ENCODE measurements around the gene VEGFA.

VEGFA gene

DNA sequence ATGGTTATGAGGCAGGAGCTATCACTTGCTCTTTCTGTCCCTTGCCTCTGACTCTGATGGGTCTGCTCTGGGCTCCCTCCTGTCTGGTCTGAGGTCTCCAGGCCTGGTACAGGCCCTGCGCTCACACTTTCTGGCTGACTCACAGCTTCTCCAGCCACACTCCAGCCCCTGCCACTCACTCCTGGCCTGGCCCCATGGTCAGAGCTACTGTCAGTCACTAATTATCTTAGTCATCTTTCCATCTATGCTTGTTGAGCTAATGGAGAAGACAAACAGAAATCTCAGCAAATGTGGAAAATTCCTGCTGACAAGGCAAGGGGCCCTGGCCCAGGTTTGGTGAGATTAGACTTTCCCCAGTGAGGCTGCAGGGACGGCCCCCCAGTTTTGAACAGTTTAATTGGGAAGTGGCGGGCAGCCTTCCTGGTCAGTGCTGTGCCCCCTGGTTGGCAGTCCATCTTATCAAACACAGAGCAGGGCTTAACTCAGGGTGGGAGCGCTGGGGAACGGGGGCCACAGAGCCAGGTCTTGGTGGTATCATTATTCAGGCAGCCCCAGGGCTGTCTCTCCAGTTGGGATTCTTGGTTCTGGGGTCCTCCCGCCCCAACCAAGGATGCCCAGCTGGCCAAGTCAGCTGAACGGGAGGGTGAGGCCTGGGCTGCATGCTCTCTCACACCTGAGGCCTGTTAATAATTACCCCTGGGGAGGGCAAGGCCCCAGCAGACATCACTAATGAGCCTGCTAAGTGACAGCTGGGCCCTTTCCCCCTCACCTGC lies 63.4 kb downstream of the VEGFA start:
- Histone ChIP-seq H3K4ac (ENCODE audit: low read depth, low read length) (no peak overlapping the region), H2BK12ac (ENCODE audit: low read length) (no peak overlapping the region), H3K9ac (ENCODE audit: low read length) (no peak overlapping the region), H2AFZ (ENCODE audit: insufficient read depth, low read length, poor library complexity) (no peak overlapping the region), H3K79me2 (ENCODE audit: control insufficient read depth, insufficient read depth, low read length, poor library complexity) (no peaks in the 10 kb centered on the region), H3K14ac (ENCODE audit: low read length) (no peak overlapping the region), H2BK5ac (ENCODE audit: low read depth, low read length, poor library complexity) (no peak overlapping the region), H2BK120ac (ENCODE audit: insufficient read depth, low read length, poor library complexity) (no peak overlapping the region), H3K79me1 (ENCODE audit: low read length) (peaks cover 2% of the 10 kb centered on the region), H3K23ac (ENCODE audit: low read length) (no peak overlapping the region), H4K91ac (ENCODE audit: low read depth, low read length) (no peak overlapping the region), H4K8ac (ENCODE audit: low read depth, low read length) (no peak overlapping the region), H3K27ac (ENCODE audit: low read depth, low read length) (no peak overlapping the region), H3K4me2 (ENCODE audit: low read length) (no peak overlapping the region), H3K4me3 (ENCODE audit: low read depth, low read length) (no peak overlapping the region), H2AK5ac (ENCODE audit: low read length) (no peak overlapping the region), H3K27me3 (ENCODE audit: insufficient read depth, low read length) (peaks cover 2% of the 10 kb centered on the region), H3K36me3 (ENCODE audit: control insufficient read depth in 1 of 2, insufficient read depth in 2 of 2, low read length in 2 of 2) (no peaks in the 10 kb centered on the region), H3K18ac (ENCODE audit: low read length) (no peak overlapping the region), H3K4me1 (ENCODE audit: control insufficient read depth in 1 of 2, insufficient read depth in 2 of 2, low read length in 2 of 2) (peaks cover 25 to 26% of the 10 kb centered on the region in 2 experiments), H4K12ac (ENCODE audit: low read depth, low read length) (no peak overlapping the region), H3K9me3 (ENCODE audit: insufficient read depth, low read depth, low read length) (no peaks in the 10 kb centered on the region)
- WGBS (ENCODE audit: extremely low coverage, insufficient coverage, insufficient read length), result no CpG with 5 or more reads among the region's 7 CpGs
- no peak for DNase-seq

DNA sequence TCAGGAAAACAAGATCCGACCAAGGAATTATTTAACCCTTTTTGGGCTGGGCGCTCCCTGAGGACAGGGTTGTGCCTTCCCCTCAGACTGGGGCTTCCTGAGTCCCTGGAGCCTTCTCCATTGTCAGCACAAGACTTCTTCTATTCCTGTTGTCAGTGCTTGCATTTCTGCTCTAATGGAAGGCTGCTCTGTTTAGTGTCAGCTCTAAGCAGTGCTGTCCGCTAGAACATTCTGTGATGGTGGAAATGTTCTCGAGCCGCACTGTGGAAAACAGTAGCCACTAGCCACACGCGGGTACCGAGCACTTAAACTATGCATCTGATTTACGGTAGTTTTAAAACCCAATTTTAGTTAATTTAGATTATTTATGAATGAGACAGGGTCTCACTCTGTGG lies 64.0 kb downstream of the VEGFA start:
- H4K12ac ChIP-seq (ENCODE audit: low read depth, low read length), result no peak overlapping the region
- H2BK12ac ChIP-seq (ENCODE audit: low read length), result no peak overlapping the region
- H2BK120ac ChIP-seq (ENCODE audit: insufficient read depth, low read length, poor library complexity), result no peak overlapping the region
- no peak overlapping the region for H4K91ac ChIP-seq (ENCODE audit: low read depth, low read length)
- H3K4me3 ChIP-seq (ENCODE audit: low read depth, low read length), result no peak overlapping the region
- H2BK5ac ChIP-seq (ENCODE audit: low read depth, low read length, poor library complexity), result no peak overlapping the region
- no peak overlapping the region for H3K18ac ChIP-seq (ENCODE audit: low read length)
- H2AK5ac ChIP-seq (ENCODE audit: low read length), result no peak overlapping the region
- DNase-seq, result no peak
- no peaks in the 10 kb centered on the region for H3K79me2 ChIP-seq (ENCODE audit: control insufficient read depth, insufficient read depth, low read length, poor library complexity)
- no peak overlapping the region for H3K9ac ChIP-seq (ENCODE audit: low read length)
- WGBS (ENCODE audit: extremely low coverage, insufficient coverage, insufficient read length), result no CpG with 5 or more reads among the region's 9 CpGs
- H3K9me3 ChIP-seq (ENCODE audit: insufficient read depth, low read depth, low read length), result no peaks in the 10 kb centered on the region
- peaks cover 4% of the 10 kb centered on the region for H3K79me1 ChIP-seq (ENCODE audit: low read length)
- H3K4ac ChIP-seq (ENCODE audit: low read depth, low read length), result no peak overlapping the region
- H3K4me2 ChIP-seq (ENCODE audit: low read length), result no peak overlapping the region
- H2AFZ ChIP-seq (ENCODE audit: insufficient read depth, low read length, poor library complexity), result no peak overlapping the region
- H3K23ac ChIP-seq (ENCODE audit: low read length), result no peak overlapping the region
- H3K27me3 ChIP-seq (ENCODE audit: insufficient read depth, low read length), result peaks cover 2% of the 10 kb centered on the region
- no peak overlapping the region for H4K8ac ChIP-seq (ENCODE audit: low read depth, low read length)
- no peaks in the 10 kb centered on the region for H3K36me3 ChIP-seq (ENCODE audit: control insufficient read depth in 1 of 2, insufficient read depth in 2 of 2, low read length in 2 of 2)
- peaks cover 28 to 29% of the 10 kb centered on the region in 2 experiments for H3K4me1 ChIP-seq (ENCODE audit: control insufficient read depth in 1 of 2, insufficient read depth in 2 of 2, low read length in 2 of 2)
- no peak overlapping the region for H3K14ac ChIP-seq (ENCODE audit: low read length)
- H3K27ac ChIP-seq (ENCODE audit: low read depth, low read length), result no peak overlapping the region

DNA sequence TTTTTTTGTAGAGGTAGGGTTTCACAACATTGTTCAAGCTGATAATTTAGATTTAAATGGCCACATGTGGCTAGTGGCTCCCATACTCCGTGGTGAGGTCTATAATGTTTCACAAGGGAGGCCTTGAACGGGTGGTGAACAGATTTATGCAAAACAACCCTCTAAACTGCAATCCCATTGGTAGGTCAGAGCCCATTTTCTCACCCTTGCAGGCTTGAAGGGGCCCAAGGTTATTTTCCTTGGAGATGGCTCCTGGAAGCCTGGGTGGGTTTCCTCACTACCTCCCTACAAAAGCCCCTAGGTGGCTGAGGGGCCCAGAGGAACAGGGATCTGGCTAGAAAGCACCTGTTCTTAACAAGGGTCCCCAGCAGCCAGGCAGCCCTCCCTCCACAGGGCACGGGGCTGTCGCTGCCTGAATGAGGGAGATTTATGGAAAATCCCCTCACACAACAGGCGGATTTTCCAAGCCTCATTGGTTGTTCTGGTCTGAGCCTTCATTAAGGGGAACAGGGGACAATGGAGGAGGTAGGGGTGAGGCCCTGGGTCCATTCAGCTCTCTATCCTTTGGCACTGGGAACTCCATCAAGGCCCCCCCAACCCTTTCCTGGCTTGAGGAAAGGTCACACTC lies 64.6 kb downstream of the VEGFA start:
- Histone ChIP-seq H3K36me3 (ENCODE audit: control insufficient read depth in 1 of 2, insufficient read depth in 2 of 2, low read length in 2 of 2) (no peaks in the 10 kb centered on the region), H3K4me1 (ENCODE audit: control insufficient read depth in 1 of 2, insufficient read depth in 2 of 2, low read length in 2 of 2) (peaks cover 28 to 29% of the 10 kb centered on the region in 2 experiments), H3K18ac (ENCODE audit: low read length) (no peak overlapping the region), H3K4me2 (ENCODE audit: low read length) (no peak overlapping the region), H3K79me1 (ENCODE audit: low read length) (peaks cover 4% of the 10 kb centered on the region), H3K4ac (ENCODE audit: low read depth, low read length) (no peak overlapping the region), H2AFZ (ENCODE audit: insufficient read depth, low read length, poor library complexity) (no peak overlapping the region), H3K14ac (ENCODE audit: low read length) (no peak overlapping the region), H3K23ac (ENCODE audit: low read length) (no peak overlapping the region), H2BK12ac (ENCODE audit: low read length) (no peak overlapping the region), H4K91ac (ENCODE audit: low read depth, low read length) (no peak overlapping the region), H2AK5ac (ENCODE audit: low read length) (no peak overlapping the region), H3K27me3 (ENCODE audit: insufficient read depth, low read length) (peaks cover 2% of the 10 kb centered on the region), H4K8ac (ENCODE audit: low read depth, low read length) (no peak overlapping the region), H3K79me2 (ENCODE audit: control insufficient read depth, insufficient read depth, low read length, poor library complexity) (no peaks in the 10 kb centered on the region), H3K27ac (ENCODE audit: low read depth, low read length) (no peak overlapping the region), H2BK120ac (ENCODE audit: insufficient read depth, low read length, poor library complexity) (no peak overlapping the region), H2BK5ac (ENCODE audit: low read depth, low read length, poor library complexity) (no peak overlapping the region), H3K4me3 (ENCODE audit: low read depth, low read length) (no peak overlapping the region), H4K12ac (ENCODE audit: low read depth, low read length) (no peak overlapping the region), H3K9ac (ENCODE audit: low read length) (no peak overlapping the region), H3K9me3 (ENCODE audit: insufficient read depth, low read depth, low read length) (no peaks in the 10 kb centered on the region)
- DNase-seq, result no peak
- no CpG with 5 or more reads among the region's 5 CpGs for WGBS (ENCODE audit: extremely low coverage, insufficient coverage, insufficient read length)

DNA sequence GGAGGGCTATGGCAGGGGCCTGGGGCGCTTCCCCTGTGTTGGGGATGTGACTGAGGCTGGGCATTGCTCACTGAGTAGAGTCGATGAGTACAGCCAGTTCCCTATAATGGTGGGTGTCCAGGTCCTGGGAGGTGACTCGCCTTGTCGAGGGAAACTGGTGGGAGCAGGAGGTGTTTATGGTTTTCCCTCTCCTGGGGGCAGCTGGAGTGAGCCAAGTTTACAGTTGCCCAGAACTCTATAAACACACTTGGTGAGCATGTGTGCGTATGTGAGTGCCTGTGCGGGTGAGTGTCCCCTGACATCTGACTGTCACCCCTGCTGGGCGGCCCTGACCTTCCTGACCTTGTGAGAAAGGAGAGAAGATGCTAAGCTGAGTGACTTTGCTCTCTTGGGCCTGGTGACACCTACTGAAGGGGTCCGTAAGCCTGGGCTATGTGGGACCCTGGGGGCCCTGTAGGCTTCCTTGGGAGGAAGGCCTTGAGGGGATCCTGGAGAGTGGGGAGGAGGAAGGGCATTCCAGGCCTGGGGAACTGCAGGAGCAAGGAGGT lies 65.9 kb downstream of the VEGFA start:
- peaks cover 2% of the 10 kb centered on the region for H3K27me3 ChIP-seq (ENCODE audit: insufficient read depth, low read length)
- H4K8ac ChIP-seq (ENCODE audit: low read depth, low read length), result no peak overlapping the region
- peaks cover 28 to 29% of the 10 kb centered on the region in 2 experiments for H3K4me1 ChIP-seq (ENCODE audit: control insufficient read depth in 1 of 2, insufficient read depth in 2 of 2, low read length in 2 of 2)
- H3K36me3 ChIP-seq (ENCODE audit: control insufficient read depth in 1 of 2, insufficient read depth in 2 of 2, low read length in 2 of 2), result no peaks in the 10 kb centered on the region
- H4K12ac ChIP-seq (ENCODE audit: low read depth, low read length), result no peak overlapping the region
- no peak overlapping the region for H3K23ac ChIP-seq (ENCODE audit: low read length)
- H2AFZ ChIP-seq (ENCODE audit: insufficient read depth, low read length, poor library complexity), result no peak overlapping the region
- H3K4ac ChIP-seq (ENCODE audit: low read depth, low read length), result no peak overlapping the region
- no peak overlapping the region for H2BK5ac ChIP-seq (ENCODE audit: low read depth, low read length, poor library complexity)
- H2AK5ac ChIP-seq (ENCODE audit: low read length), result no peak overlapping the region
- H4K91ac ChIP-seq (ENCODE audit: low read depth, low read length), result no peak overlapping the region
- H3K27ac ChIP-seq (ENCODE audit: low read depth, low read length), result no peak overlapping the region
- no peak for DNase-seq
- no peak overlapping the region for H3K4me3 ChIP-seq (ENCODE audit: low read depth, low read length)
- WGBS (ENCODE audit: extremely low coverage, insufficient coverage, insufficient read length), result no CpG with 5 or more reads among the region's 8 CpGs
- H3K18ac ChIP-seq (ENCODE audit: low read length), result no peak overlapping the region
- H3K4me2 ChIP-seq (ENCODE audit: low read length), result no peak overlapping the region
- no peak overlapping the region for H3K9ac ChIP-seq (ENCODE audit: low read length)
- H3K79me2 ChIP-seq (ENCODE audit: control insufficient read depth, insufficient read depth, low read length, poor library complexity), result no peaks in the 10 kb centered on the region
- no peak overlapping the region for H2BK120ac ChIP-seq (ENCODE audit: insufficient read depth, low read length, poor library complexity)
- H3K14ac ChIP-seq (ENCODE audit: low read length), result no peak overlapping the region
- no peak overlapping the region for H2BK12ac ChIP-seq (ENCODE audit: low read length)
- H3K9me3 ChIP-seq (ENCODE audit: insufficient read depth, low read depth, low read length), result no peaks in the 10 kb centered on the region
- peaks cover 4% of the 10 kb centered on the region for H3K79me1 ChIP-seq (ENCODE audit: low read length)

Data from trophoblast cell (in vitro differentiated cells and primary cell).